NCI-H1105 treated with DMSO at 0.1 percent for 48 hours (cell line): ENCODE measurements around the gene HS3ST2.
"Not testable (repeated sequence)": the region's sequence is repeated elsewhere in the genome, so short reads cannot be mapped to it uniquely, and the experiment has no call there.

ENCODE experiments used
- DNase-seq: peaks from one replicate; lab custom pipeline; 2025; lab: John Stamatoyannopoulos, UW

Gene HS3ST2

DNA sequence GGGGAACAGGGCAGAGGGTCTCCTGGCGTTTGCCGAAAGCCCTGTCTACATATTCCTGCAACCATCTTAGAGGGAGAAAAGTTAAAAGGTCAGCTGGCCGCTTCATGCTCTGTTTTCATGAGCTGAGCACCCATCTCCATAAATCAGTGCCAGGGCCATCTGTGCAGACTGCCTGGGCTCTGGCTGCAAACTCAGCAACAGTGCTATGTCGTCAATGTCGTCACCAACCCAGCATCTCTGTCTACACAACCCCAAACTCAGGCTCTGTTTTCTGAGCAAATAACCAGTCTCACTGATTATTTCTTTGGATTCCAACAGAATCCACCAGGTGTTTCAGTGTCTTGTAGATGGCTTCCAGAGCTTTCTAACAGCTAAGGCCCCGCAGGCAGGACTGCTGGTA is 65.0 kb downstream of the HS3ST2 start:
- no peak for DNase-seq

DNA sequence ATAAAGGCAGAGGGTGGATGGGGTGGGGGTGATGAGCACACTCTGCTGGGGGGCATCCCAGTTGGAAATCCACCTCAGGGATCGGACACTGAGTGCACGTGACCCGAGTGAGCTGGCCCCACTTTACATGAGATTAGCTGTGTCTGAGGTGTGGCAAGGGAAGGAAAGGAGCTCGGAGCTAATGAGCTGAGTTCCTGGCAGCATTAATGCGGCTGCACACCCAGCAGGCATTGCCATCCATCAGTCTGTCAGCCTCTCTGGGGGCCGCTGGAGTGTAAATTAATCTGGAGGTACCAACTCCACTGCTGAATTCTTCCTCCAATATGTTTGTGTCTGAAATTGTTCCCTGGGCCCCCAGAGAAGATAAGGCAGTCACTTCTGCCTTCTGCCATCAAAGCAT is 65.5 kb downstream of the HS3ST2 start:
- no peak for DNase-seq

DNA sequence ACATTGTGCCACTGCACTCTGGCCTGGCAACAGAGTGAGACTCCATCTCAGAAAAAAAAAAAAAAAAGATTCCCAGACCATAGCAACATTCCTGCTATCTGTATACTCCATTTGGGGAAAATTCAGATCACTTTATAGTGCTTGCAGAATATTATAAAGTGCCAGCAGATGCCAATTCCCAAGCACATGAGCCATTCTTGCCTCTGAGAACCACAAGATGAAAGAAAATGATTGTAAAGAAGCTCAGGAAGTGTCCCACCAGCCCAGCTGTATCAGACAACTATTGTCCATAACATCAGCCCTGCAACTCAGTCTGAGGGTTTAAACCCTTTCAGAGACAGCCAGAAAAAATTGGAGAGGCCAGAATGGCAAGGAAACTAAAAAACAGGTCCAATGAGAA is 69.0 kb downstream of the HS3ST2 start:
- DNase-seq = no peak

DNA sequence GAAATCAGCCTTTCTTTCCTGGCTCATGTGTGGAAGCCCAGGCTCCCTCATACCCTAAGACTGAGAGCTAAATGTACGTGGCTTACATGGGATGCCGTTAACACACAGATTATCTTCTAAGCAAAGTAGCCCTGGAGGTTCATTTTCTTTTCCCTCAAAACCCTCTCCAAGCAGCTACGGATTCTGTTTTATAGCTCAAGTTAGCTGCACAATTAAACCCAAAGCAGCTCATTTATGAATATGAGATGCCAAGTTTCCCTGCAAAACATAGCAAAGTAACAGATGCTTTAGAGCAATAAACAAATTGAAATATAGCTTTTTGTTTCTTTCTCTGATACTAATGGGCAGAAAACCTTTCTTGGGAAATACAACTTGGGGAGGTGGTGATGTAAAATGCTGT is 72.0 kb downstream of the HS3ST2 start:
- no peak for DNase-seq

DNA sequence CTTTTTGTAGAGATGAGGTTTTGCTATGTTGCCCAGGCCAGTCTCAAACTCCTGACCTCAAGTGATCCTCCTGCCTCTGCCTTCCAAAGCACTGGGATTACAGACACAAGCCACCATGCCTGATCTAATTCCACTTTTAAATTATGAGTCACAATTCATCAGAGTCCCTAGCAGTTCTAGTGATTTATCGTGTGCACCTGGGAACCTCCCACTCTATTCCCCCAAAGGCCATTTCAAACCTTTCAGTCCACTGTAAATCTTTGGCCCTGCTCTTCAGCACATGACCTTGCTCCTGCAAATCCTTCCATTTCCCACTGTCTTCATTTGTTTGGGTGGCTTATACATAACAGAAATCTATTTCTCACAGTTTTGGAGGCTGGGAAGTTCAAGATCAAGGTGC is 73.0 kb downstream of the HS3ST2 start:
- DNase-seq = no peak

DNA sequence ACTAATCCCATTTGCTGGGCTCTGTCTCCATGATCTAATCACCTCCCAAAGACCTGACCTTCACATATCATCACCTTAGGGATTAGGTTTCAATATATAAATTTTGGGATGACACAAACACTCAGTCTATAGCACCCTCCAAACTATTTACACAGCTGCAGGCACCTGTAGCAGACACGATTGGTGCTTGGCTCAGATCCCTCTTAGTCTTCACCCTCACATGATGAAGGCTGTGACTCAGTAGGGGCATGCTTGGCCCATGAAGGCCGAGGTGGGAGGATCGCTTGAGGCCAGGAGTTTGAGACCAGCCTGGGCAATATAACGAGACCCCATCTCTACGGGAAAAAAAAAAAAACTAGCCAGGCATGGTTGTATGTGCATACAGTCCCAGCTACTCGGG is 73.5 kb downstream of the HS3ST2 start:
- DNase-seq = no peak

DNA sequence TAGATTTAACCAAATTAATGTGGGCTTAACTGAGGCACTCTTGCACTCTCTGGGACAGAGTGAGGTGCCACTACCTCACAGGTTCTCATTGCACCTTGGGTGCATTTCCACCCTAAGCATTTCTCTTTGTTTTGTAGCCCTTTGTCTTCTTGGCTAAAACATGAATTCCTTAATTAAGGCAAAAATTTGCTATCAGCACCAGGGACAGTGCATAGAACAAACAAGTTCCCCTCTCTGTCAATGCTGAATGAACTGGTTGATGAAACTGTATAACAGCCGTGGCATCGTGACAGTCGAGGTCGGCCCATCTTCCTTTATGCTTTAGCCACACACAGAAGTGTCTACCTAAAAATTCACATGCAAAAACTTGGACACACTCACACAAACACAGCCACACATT is 74.8 kb downstream of the HS3ST2 start:
- no peak for DNase-seq

DNA sequence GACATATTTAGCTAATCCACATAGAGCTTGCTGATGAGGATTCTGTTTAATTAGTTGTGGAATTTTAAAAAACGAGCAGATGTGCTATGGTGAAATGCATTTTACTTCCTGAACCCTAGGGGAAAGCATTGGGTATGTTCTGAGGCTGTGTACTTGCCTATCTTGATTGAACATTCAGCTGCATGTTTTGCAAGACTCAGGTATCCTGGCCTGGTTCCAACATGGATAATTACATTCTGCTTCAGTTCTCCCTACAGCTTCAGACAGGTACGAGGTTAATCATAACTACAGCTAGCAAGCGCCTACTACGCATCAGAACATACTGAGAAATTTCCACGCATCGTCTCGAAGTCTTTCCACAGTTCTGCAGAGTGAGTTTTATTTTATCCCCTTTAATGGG is 77.0 kb downstream of the HS3ST2 start:
- DNase-seq = peak; percentile 70

DNA sequence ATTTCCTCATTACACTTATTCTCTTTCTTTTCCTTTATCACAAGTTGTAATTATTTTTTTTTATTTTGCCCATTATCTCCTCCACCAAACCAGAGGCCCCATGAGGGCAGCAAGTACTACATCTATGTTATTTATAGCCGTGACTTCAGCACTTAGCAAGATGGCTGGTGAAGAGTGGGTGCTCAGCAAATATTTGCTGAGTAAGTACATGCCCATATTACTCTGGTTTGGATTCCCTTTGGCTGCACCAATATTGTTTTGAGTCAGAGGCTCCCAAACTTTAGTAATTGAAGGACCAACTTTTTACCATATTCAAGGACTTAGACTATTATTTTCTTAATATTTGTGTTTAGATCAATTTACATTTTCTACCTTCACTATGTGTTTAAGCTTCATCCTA is 83.2 kb downstream of the HS3ST2 start:
- no peak for DNase-seq

DNA sequence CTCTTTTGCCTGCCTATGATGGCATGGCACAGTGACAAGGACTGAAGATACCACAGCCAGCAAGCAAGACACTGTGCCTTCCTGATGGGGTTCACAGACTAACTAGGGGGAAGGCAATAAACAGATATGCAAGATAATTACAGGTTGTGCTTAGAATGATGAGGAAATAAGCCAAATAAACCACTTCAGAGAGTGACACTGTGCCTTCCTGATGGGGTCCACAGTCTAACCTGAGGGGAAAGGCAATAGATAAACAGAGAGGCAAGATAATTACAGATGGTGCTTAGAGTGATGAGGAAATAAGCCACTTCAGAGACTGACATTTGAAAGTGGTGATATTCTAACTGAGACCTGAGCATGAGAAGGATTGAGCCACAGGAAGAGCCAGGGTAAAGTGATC is 84.2 kb downstream of the HS3ST2 start:
- peak; percentile 79 for DNase-seq

DNA sequence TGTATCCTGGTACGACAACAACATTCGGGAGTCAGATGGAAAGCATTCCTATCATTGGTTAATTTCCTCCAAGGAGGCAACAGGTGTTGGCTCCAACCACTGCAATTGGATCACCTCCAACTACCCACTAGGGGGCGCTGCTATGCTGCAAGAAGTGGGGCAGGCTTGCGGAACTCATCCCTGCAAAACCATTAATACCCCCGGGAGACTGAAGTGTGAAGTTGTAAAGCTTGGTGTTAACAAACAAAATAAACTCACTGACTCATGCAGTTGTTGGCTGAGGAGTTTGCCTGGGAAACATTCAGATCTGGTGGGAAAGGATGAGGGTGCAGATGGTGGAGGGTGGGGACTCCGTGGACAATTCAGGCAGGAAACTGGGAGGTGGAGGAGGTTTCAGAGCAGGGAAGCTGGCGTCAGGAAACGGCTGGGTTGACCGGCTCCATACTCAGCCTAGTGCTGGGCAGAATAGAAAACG is 84.9 kb downstream of the HS3ST2 start:
- peak; percentile 83 for DNase-seq

DNA sequence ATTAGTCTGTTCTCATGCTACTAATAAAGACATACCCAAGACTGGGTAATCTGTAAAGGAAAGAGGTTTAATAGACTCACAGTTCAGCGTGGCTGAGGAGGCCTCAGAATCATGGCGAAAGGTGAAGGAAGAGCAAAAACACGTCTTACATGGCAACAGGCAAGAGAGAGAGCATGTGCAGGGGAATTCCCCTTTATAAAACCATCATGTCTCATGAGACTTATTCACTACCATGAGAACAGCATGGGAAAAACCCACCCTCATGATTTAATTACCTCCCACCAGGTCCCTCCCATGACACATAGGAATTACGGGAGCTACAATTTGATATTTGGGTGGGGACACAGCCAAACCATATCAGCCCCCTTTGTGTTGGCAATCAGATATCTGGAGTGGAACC is 85.6 kb downstream of the HS3ST2 start:
- not testable (repeated sequence) for DNase-seq

DNA sequence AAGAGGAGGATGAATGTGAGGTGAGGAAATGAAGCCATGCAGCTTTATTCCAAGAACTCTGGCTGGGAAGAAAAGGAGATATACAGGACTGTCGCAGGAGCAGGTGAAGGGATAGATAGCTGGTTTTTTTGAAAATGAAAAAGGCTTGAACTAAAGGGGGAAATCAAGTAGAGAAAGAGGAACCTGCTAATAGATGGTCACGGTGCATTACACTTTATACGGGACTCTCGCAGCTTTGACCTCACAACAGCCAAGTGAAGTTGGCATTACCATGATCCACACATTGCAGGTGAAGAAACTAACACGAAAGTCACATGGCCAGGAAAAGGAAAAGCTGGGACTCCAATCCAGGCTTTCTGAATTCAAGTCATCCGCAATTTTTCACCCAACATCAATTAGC is 86.9 kb downstream of the HS3ST2 start:
- DNase-seq = no peak

DNA sequence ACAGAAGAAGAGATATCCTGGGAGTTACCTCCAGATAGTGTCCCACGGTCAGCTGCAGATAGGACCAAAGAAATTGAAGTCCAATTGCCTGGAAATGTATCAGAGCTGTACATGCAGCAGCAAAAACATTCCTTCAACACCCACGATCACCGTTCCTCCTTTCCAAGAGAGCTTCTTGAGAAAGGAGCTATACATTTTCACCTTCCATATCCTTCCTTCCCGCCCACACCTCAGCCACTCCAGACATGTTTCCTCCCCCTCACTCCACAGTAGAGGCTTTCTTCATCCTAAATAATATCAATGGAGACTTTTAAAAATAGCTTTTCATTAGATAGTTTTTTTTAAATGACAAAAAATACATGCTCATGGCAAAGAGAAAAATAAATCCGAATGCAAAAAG is 87.6 kb downstream of the HS3ST2 start:
- DNase-seq = no peak

DNA sequence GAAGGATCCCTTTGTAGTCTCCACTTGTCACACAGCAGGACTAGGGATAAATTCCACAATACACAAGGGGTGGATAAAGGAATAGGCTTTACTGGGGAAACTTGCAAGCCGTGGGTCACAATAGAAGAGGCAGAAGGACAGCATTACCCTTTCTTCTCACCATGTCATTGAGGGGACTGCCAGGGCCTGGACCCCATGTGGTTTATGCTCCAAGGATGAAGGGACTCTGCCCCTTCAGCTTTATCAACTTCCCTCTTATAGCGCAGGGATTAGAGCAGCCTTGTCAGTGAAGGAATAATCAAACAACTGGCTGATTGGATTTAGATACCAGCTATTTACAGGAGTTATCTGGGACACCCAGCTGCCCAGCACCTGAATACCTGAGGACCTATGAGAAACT is 89.8 kb downstream of the HS3ST2 start:
- DNase-seq = no peak

DNA sequence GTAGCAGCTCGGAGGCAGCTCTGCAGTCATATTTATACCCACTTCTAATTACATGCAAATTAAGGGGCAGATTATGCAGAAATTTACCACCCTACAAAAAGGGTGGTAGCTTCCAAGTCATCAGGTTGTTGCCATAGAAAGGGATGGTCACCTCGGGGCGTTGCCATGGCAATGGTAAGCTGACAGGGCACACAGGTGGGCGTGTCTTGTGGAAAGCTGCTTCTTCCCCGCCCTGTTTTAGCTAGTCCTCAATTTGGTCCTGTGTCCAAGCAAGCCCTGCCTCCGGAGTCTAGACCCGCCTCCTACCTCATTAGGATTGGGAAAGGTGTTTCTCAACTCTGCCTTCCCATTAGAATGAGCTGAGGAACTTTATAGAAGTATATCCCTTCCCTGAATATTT is 98.7 kb downstream of the HS3ST2 start:
- no peak for DNase-seq

DNA sequence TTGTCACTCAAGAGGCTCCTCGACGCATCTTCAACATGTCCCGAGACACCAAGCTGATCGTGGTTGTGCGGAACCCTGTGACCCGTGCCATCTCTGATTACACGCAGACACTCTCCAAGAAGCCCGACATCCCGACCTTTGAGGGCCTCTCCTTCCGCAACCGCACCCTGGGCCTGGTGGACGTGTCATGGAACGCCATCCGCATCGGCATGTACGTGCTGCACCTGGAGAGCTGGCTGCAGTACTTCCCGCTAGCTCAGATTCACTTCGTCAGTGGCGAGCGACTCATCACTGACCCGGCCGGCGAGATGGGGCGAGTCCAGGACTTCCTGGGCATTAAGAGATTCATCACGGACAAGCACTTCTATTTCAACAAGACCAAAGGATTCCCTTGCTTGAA is 101.0 kb downstream of the HS3ST2 start:
- DNase-seq = no peak

DNA sequence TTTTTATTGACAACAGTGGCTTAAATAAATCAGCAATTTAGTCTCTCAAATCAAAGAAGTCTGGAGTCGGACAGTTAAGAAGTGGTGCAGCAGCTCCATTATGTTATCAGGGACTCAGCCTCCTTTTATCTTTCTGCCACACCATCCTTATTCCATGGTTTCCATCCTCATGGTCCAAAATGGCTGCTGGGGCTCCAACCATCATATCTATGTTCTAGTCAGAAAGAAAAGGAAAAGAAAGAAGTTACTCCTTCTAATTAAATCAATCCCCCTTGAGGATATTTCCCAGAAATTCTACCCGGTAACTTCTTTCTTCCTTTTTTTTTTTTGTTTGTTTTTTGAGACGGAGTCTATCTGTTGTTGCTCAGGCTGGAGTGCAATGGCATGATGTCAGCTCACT is 109.5 kb downstream of the HS3ST2 start:
- DNase-seq = no peak

DNA sequence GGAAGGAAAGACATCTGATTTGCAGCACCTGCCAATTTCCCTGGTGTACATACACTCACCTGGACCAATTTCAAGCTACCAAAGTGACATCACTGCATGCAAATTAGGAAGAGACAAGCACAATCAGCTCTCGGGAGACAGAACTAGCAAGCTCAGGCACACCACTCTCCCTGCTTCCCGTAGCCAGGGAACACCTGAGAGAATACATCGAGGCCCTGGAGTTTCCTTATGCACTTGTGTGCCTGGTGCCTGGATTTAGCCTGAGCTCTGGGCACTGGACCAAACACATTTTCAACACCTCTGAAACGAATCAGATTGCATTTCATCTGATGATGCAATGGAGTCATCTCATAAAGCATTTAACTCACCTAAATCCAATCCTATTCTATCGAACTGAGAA is 110.5 kb downstream of the HS3ST2 start:
- DNase-seq = peak; percentile 84

DNA sequence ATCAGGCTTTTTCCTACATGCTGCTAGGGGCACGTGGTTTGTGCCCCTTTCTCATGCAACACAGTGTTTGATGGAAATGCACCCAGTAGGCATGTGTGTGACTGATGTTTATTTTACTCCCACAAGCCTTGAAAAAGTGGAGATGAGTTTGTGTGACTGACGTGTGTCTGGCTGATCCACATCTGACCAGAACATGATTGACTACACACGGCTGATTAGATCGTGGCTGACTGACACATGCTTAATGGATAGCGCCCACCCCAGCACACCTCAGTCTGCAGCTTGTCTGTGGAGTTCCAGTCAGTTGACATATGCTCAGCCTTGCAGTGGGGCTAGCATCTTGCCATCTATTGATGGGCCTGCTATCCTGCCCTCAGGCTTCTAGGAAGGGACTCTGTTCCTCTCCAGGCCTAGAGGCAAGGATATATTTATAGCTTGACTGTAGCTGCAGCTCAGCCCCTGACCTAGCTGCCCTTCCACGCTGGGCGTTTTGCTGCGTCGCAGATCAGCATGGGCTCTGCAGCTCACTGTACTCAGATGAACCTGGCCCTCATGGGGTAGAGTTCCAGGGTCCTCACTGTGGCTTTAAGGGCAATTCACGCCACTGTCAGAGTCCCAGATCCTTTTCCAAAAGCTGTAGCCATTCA is 112.3 kb downstream of the HS3ST2 start:
- DNase-seq = no peak

DNA sequence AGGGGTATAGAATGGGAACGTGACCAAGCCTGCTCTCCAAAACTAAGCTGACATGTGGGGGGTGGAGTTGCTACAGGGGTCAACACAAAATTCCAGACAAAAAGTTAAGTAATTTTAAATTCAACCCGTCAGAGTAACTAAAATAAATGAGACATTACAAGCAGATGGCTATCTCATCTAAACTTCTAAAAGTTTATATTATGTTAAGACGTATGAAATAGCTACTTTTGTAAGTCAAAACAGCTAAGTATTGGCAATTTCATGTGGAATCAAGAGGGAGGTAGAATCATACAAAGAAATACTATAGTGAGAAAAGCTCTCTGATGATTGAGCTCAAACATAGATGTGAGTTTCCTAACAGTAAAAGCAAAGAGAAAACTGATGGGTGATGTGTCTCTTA is 113.3 kb downstream of the HS3ST2 start:
- no peak for DNase-seq

DNA sequence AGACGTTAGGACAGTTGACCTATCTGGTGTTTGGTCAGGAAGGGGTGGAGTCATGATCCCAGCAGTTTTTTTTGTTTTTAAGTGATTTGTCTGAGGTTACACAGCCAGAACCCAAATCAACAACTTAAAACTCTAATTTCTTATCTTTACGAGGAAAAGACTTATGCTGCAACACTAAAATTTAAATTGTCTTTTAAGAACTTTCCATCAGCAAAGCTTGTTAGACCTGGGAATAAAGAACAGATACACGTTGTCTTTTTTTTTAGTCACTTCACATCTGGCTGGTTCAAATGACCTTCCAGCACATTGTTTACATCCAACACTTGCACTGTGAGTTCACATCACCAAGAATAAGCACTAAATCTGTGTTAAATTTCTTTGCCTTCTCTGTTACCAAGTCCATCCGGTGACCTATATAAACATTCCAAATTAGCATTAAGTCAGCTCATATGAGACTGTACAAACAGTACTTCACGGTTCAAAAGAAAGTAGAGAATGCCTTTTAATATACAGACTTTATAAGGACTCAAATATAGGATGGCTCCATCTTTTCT is 115.0 kb downstream of the HS3ST2 start:
- DNase-seq = no peak

DNA sequence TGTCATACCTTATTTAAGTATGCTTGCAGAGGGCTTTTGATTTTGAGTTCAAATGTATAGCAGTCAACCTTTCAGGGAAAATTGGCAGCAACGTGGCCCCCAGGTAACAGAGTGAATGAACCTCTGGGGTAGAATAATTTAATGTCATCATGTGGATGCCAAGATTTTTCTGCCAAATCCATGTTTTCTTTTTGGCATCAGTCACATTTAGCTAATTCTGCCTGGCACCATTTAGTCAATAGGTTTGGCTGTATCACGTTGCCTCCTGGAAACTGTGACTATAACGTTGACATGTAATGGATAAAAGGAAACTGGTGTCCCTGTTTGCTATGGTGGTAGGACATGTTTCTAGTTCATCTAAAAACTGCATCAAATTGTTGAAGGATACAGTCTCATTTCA is 115.5 kb downstream of the HS3ST2 start:
- no peak for DNase-seq

DNA sequence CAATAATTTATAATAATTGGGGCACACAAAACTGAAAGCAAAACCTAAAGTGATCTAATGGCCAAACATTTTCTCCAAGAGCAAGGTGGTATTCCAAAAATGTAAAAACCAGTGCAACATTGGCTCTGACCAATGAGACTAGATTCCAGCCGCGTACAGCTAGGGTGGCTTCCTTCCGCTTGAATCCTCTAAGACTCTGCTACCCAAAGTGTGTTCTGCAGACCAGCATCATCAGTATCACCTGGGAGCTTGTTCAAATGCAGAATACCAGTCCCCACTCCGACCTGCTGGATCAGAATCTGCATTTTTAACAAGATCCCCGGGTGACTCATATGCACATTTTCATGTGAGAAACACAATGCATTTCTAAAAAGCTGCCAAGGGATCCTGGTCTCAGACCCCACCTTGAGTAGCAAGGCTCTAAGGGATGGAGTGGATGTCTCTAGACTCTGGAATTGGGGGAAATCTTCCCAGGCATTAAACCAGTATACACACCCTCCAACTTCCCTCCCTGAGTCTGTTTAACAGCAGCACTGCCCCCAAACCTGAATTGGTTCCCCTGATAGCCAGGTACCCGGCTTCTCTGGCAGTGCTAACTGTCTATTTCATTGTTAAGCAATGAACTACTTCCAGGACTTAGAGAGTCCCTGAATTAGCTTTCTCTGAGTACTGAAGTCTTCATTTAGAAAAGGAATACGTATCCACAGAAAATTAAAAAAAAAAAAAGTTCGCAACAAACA is 118.2 kb downstream of the HS3ST2 start:
- peak; percentile 3 for DNase-seq
